SK-N-SH (cell line): Measurements from ENCODE around the gene THSD4. TPM values are rescaled to one million over a fixed set of nuclear protein-coding genes. Genes with fewer than 3 reads are reported as not detected.
A peak's percentile ranks its signal among the peaks of the same experiment; 100 is the strongest.

ENCODE experiments used
- CTCF ChIA-PET: fragments of 300-600, 350-600 bp; formaldehyde crosslinking; extraction: SDS; loops from one replicate; lab custom pipeline; 2021; lab: Yijun Ruan, JAX
- POLR2A ChIA-PET: fragments of 350-600 bp; sonication (Branson Sonifier 250); formaldehyde crosslinking; extraction: SDS; loops from one replicate; lab custom pipeline; 2020; ENCODE audit warnings: antibody characterized with exemption, inconsistent platforms; lab: Yijun Ruan, JAX
- DNase-seq: peaks from one replicate; pipeline ENCODE4 v3.0.0; 2012
- H2AFZ ChIP-seq: fragments of 200-600 bp; sonication (generic); 2 replicates; pipeline ENCODE4 v1.8.1; 2016; ENCODE audit warnings: antibody characterized with exemption, mild to moderate bottlenecking, low read depth
- H3F3A ChIP-seq: fragments of 200-600 bp; sonication (generic); replicated peaks from 2 replicates; pipeline ENCODE3; 2016; ENCODE audit warnings: antibody characterized with exemption, mild to moderate bottlenecking; ENCODE audit not compliant: insufficient read depth
- H3K27ac ChIP-seq, 2 experiments: fragments of 200-500 bp in 1 of 2; fragments of 200-600 bp in 1 of 2; sonication (Bioruptor generic) in 1 of 2; sonication (generic), shearing (Covaris generic) in 1 of 2; 2 replicates each; pipeline versions ENCODE4 v1.5.1 to v1.6.1; 2014 to 2016; ENCODE audit warnings: low read depth in 2 of 2, inconsistent platforms in 1 of 2, low read length in 1 of 2, mild to moderate bottlenecking in 1 of 2, mixed read lengths in 1 of 2
- H3K27me3 ChIP-seq: fragments of 200-600 bp; sonication (generic), shearing (Covaris generic); 2 replicates; pipeline ENCODE4 v1.6.1; 2016; ENCODE audit warnings: mixed run types; ENCODE audit not compliant: insufficient read depth
- H3K36me3 ChIP-seq, 2 experiments: fragments of 200-500 bp in 1 of 2; fragments of 200-600 bp in 1 of 2; sonication (Bioruptor generic) in 1 of 2; sonication (generic) in 1 of 2; replicated peaks in 1 of 2; 2 replicates each; pipeline versions ENCODE3 to v1.5.1; 2014 to 2016; ENCODE audit warnings: low read length in 1 of 2, mild to moderate bottlenecking in 1 of 2; ENCODE audit not compliant: insufficient read depth in 2 of 2, control insufficient read depth in 1 of 2
- H3K4me1 ChIP-seq, 2 experiments: fragments of 200-500 bp in 1 of 2; fragments of 200-600 bp in 1 of 2; sonication (Bioruptor generic) in 1 of 2; sonication (generic), shearing (Covaris generic) in 1 of 2; 2 replicates each; pipeline versions ENCODE4 v1.5.1 to v1.6.1; 2014 to 2016; ENCODE audit warnings: low read depth in 1 of 2, low read length in 1 of 2, mixed run types in 1 of 2; ENCODE audit not compliant: insufficient read depth in 2 of 2, control insufficient read depth in 1 of 2
- H3K4me2 ChIP-seq: fragments of 200-600 bp; sonication (generic), shearing (Covaris generic); 2 replicates; pipeline ENCODE4 v1.6.1; 2017; ENCODE audit warnings: mixed run types
- H3K4me3 ChIP-seq, 2 experiments: fragments of 200-500 bp in 1 of 2; fragments of 200-600 bp in 1 of 2; sonication (Bioruptor generic) in 1 of 2; sonication (generic), shearing (Covaris generic) in 1 of 2; 2 replicates each; pipeline versions ENCODE4 v1.5.1 to v1.8.1; 2014 to 2016; ENCODE audit warnings: low read depth in 2 of 2, inconsistent platforms in 1 of 2, low read length in 1 of 2, mild to moderate bottlenecking in 1 of 2, mixed read lengths in 1 of 2, moderate library complexity in 1 of 2
- H3K79me2 ChIP-seq: fragments of 200-600 bp; sonication (generic); 2 replicates; pipeline ENCODE4 v1.8.1; 2017; ENCODE audit warnings: mild to moderate bottlenecking; ENCODE audit not compliant: insufficient read depth
- H3K9ac ChIP-seq: fragments of 200-600 bp; sonication (generic); 2 replicates; pipeline ENCODE4 v1.6.1; 2017; ENCODE audit warnings: mixed run types
- H3K9me2 ChIP-seq: fragments of 200-600 bp; sonication (generic); 2 replicates; pipeline ENCODE4 v1.6.1; 2017; ENCODE audit warnings: mixed run types
- H3K9me3 ChIP-seq: fragments of 200-600 bp; sonication (generic); 2 replicates; pipeline ENCODE4 v1.6.1; 2017; ENCODE audit warnings: mixed run types, mild to moderate bottlenecking, moderate library complexity
- H4K20me1 ChIP-seq: fragments of 200-600 bp; sonication (generic); 2 replicates; pipeline ENCODE4 v1.6.1; 2017; ENCODE audit warnings: mild to moderate bottlenecking, mixed run types; ENCODE audit not compliant: insufficient read depth
- CTCF ChIP-seq: fragments of 200-600 bp; sonication (generic); IDR thresholded peaks from 2 replicates; pipeline ENCODE4 v1.6.1; 2017; ENCODE audit warnings: antibody characterized with exemption, mild to moderate bottlenecking, moderate library complexity
- ELF1 ChIP-seq: IDR thresholded peaks from 2 replicates; pipeline ENCODE4 v1.4.0; 2012
- EZH2phosphoT487 ChIP-seq: fragments of 200-600 bp; sonication (generic); IDR thresholded peaks from 2 replicates; pipeline ENCODE4 v1.6.1; 2017; ENCODE audit warnings: low read depth, mixed run types, mild to moderate bottlenecking, antibody characterized with exemption, moderate library complexity, borderline replicate concordance
- FOSL2 ChIP-seq: IDR thresholded peaks from 2 replicates; pipeline ENCODE4 v1.4.0; 2012; ENCODE audit warnings: low read depth, mild to moderate bottlenecking, moderate library complexity, borderline replicate concordance
- FOXM1 ChIP-seq: IDR thresholded peaks from 2 replicates; pipeline ENCODE4 v1.4.0; 2012; ENCODE audit warnings: low read depth, mild to moderate bottlenecking
- GATA2 ChIP-seq: sonication (generic); formaldehyde crosslinking; IDR thresholded peaks from 2 replicates; pipeline ENCODE4 v1.5.0; 2020; ENCODE audit warnings: mild to moderate bottlenecking, missing genetic modification reagents
- JUND ChIP-seq: IDR thresholded peaks from 2 replicates; pipeline ENCODE4 v1.4.0; 2012
- MAX ChIP-seq: IDR thresholded peaks from 2 replicates; pipeline ENCODE4 v1.4.0; 2012; ENCODE audit warnings: low read depth
- MXI1 ChIP-seq: IDR thresholded peaks from 2 replicates; pipeline ENCODE4 v1.6.1; 2012; ENCODE audit warnings: mild to moderate bottlenecking, low read depth, low read length, improper control_type of control experiment
- NFIC ChIP-seq: IDR thresholded peaks from 2 replicates; pipeline ENCODE4 v1.4.0; 2012; ENCODE audit warnings: borderline replicate concordance
- NRF1 ChIP-seq: IDR thresholded peaks from 2 replicates; pipeline ENCODE4 v1.6.1; 2012; ENCODE audit warnings: low read depth, mild to moderate bottlenecking, low read length
- RAD21 ChIP-seq: IDR thresholded peaks from 2 replicates; pipeline ENCODE4 v1.6.1; 2012; ENCODE audit warnings: mild to moderate bottlenecking, low read length
- SIN3A ChIP-seq: IDR thresholded peaks from 2 replicates; pipeline ENCODE4 v1.6.1; 2012; ENCODE audit warnings: low read depth, mild to moderate bottlenecking, low read length, moderate library complexity, borderline replicate concordance
- SMC3 ChIP-seq: IDR thresholded peaks from 2 replicates; pipeline ENCODE4 v1.6.1; 2012; ENCODE audit warnings: low read depth, low read length, improper control_type of control experiment
- TEAD4 ChIP-seq: IDR thresholded peaks from 2 replicates; pipeline ENCODE4 v1.4.0; 2012; ENCODE audit warnings: mild to moderate bottlenecking, borderline replicate concordance; ENCODE audit not compliant: insufficient read depth
- USF1 ChIP-seq: IDR thresholded peaks from 2 replicates; pipeline ENCODE4 v1.4.0; 2012; ENCODE audit warnings: low read depth, borderline replicate concordance
- USF2 ChIP-seq: fragments of 150-350 bp; IDR thresholded peaks from 2 replicates; pipeline ENCODE4 v1.6.1; 2017; ENCODE audit warnings: antibody characterized with exemption, low read length, low read depth, borderline replicate concordance
- YY1 ChIP-seq: IDR thresholded peaks from 2 replicates; pipeline ENCODE4 v1.4.0; 2012; ENCODE audit warnings: low read depth, mild to moderate bottlenecking
- ZBTB33 ChIP-seq: IDR thresholded peaks from 2 replicates; pipeline ENCODE4 v1.4.0; 2012; ENCODE audit warnings: low read depth, borderline replicate concordance
- WGBS: methylation state at CpG from one replicate; pipeline ENCODE4 v1.1.6; 2017; ENCODE audit warnings: low lambda C conversion rate; 5-methylcytosine and 5-hydroxymethylcytosine counted together
- polyA plus RNA-seq, 3 experiments: library from polyadenylated mRNA; depleted of rRNA; stranded (reverse); fragments of >200 nt; gene quantifications; 2 replicates each; pipeline ENCODE4 v1.2.3, GENCODE V29; 2012

THSD4 gene
- polyA plus RNA-seq, 1 of the 3 experiments (the other 2 are of a cell fraction): 79.1 TPM

GRCh38 chr15:71650603-71651002 is 535.3 kb downstream of the THSD4 start:
- Histone ChIP-seq H3K9me2 (no peaks in the 10 kb centered on the region), H4K20me1 (no peaks in the 10 kb centered on the region), H3F3A (peaks cover 7% of the 10 kb centered on the region), H3K27me3 (no peaks in the 10 kb centered on the region), H3K9ac (no peak overlapping the region)
- DNase-seq: no peak
- CTCF ChIA-PET: interaction anchor here (0.7 to 1.6 kb wide), 3 partner anchors 11 to 207 kb away, joined by 3 to 5 read pairs (median 3); no protein-coding TSS in a partner anchor
- WGBS: 90% methylated on average over 9 of the region's 9 CpGs
- no peak for TF ChIP-seq EZH2phosphoT487
- no peak for TF ChIP-seq NFIC
- peak; percentile 13; the same call in 1 of the 2 replicates for TF ChIP-seq CTCF
- TF ChIP-seq, all 33 proteins: peak for 1
- no peaks in the 10 kb centered on the region for H3K9me3 ChIP-seq
- no peaks in the 10 kb centered on the region for H3K36me3 ChIP-seq
- no peaks in the 10 kb centered on the region for H3K79me2 ChIP-seq
- H3K27ac ChIP-seq: no peak overlapping the region
- H2AFZ ChIP-seq: no peak overlapping the region
- no peak overlapping the region for H3K4me3 ChIP-seq
- peaks cover 14 to 25% of the 10 kb centered on the region in 2 experiments for H3K4me1 ChIP-seq
- H3K4me2 ChIP-seq: no peak overlapping the region
- POLR2A ChIA-PET: no interaction called here

- WGBS: 85% methylated on average over 5 of the region's 5 CpGs
- no peak for TF ChIP-seq YY1
- TF ChIP-seq USF1: no peak
- TF ChIP-seq MXI1: no peak
- no peak for TF ChIP-seq GATA2 (CRISPR knock-in tag)
- TF ChIP-seq RAD21: peak; percentile 73
- TF ChIP-seq MAX: no peak
- TF ChIP-seq ZBTB33: no peak
- TF ChIP-seq NRF1: no peak
- TF ChIP-seq CTCF: peak; percentile 66
- TF ChIP-seq JUND: no peak
- TF ChIP-seq EZH2phosphoT487: no peak
- TF ChIP-seq FOSL2: no peak
- TF ChIP-seq USF2: no peak
- TF ChIP-seq TEAD4: no peak
- TF ChIP-seq SMC3: peak; percentile 70
- TF ChIP-seq ELF1: no peak
- TF ChIP-seq FOXM1: no peak
- no peak for TF ChIP-seq SIN3A
Observed at GRCh38 chr15:71651750-71652186, 536.5 kb downstream of the THSD4 start.

More at GRCh38 chr15:71651750-71652186, 536.5 kb downstream of the THSD4 start:
- Histone ChIP-seq H3K9me3 (no peaks in the 10 kb centered on the region), H2AFZ (no peak overlapping the region), H3K9me2 (no peaks in the 10 kb centered on the region), H3K9ac (no peak overlapping the region), H3K27me3 (no peaks in the 10 kb centered on the region), H3K27ac (peak overlapping the region in 1 of 2 experiments; percentile 8; a peak in 1 of 4 replicates), H3K36me3 (no peaks in the 10 kb centered on the region), H3F3A (peaks cover 7% of the 10 kb centered on the region), H3K4me2 (no peak overlapping the region), H4K20me1 (no peaks in the 10 kb centered on the region), H3K4me3 (no peak overlapping the region; a peak in 1 of 4 replicates), H3K79me2 (no peaks in the 10 kb centered on the region), H3K4me1 (peaks cover 16 to 24% of the 10 kb centered on the region in 2 experiments)
- ChIA-PET POLR2A (no interaction called here), CTCF (interaction anchor here (1.6 to 1.8 kb wide), 3 partner anchors 9 to 208 kb away, joined by 5 to 11 read pairs (median 8); no protein-coding TSS in a partner anchor)
- DNase-seq: no peak
